Kidney (tissue), 14 donors: ENCODE results near the gene RASGEF1C. TPM values are rescaled to one million over a fixed set of nuclear protein-coding genes. Genes with fewer than 3 reads are reported as not detected.

Source experiments
- DNase-seq, 5 donors: peaks; one replicate each; pipeline ENCODE4 v3.0.0-alpha.2; 2013 to 2020
- FAIRE-seq: peaks from 2 replicates; lab custom pipeline; 2012; peaks lifted over from hg19 to GRCh38; lab: Jason Lieb, UNC
- H3K27ac ChIP-seq, 2 donors: one replicate each; pipeline ENCODE4 v1.7.0; 2013; ENCODE audit warnings: low read depth in 2 of 2, low read length in 2 of 2, inconsistent platforms in 1 of 2
- H3K27me3 ChIP-seq: one replicate; pipeline ENCODE4 v1.7.1; 2013; ENCODE audit warnings: low read length, inconsistent platforms; ENCODE audit not compliant: control insufficient read depth, insufficient read depth
- H3K36me3 ChIP-seq, 3 donors: one replicate each; pipeline versions ENCODE4 v1.7.0 to v1.7.1; 2013; ENCODE audit warnings: low read length in 3 of 3, control low read depth in 1 of 3, inconsistent platforms in 1 of 3; ENCODE audit not compliant: insufficient read depth in 3 of 3, control insufficient read depth in 2 of 3
- H3K4me1 ChIP-seq, 3 donors: one replicate each; pipeline versions ENCODE4 v1.7.0 to v1.7.1; 2013; ENCODE audit warnings: low read length in 3 of 3, inconsistent platforms in 1 of 3, low read depth in 1 of 3; ENCODE audit not compliant: control insufficient read depth in 2 of 3, insufficient read depth in 2 of 3
- H3K4me3 ChIP-seq, 3 donors: one replicate each; pipeline versions ENCODE4 v1.7.0 to v1.8.1; 2013; ENCODE audit warnings: low read length in 3 of 3, control low read depth in 1 of 3, inconsistent platforms in 1 of 3
- H3K9ac ChIP-seq, 3 donors: one replicate each; pipeline versions ENCODE4 v1.7.0 to v1.7.1; 2013; ENCODE audit warnings: low read length in 3 of 3, control low read depth in 1 of 3, inconsistent platforms in 1 of 3
- H3K9me3 ChIP-seq, 3 donors: one replicate each; pipeline versions ENCODE4 v1.7.0 to v1.7.1; 2013; ENCODE audit warnings: low read length in 3 of 3, control low read depth in 1 of 3, inconsistent platforms in 1 of 3; ENCODE audit not compliant: control insufficient read depth in 2 of 3, insufficient read depth in 1 of 3
- CTCF ChIP-seq: IDR thresholded peaks from 3 replicates; pipeline ENCODE4 v1.5.1; 2012; ENCODE audit warnings: mild to moderate bottlenecking, moderate library complexity, borderline replicate concordance; ENCODE audit not compliant: insufficient read depth; ENCODE audit errors: extremely low read depth
- intact Hi-C: fragments of 100-400 bp; cut with DNase I; formaldehyde crosslinking; loops from one replicate; pipeline ENCODE4 v1.11.1; 2022
- polyA plus RNA-seq: library from polyadenylated mRNA; stranded (reverse); fragments of 350-450 nt; fragmentation: Illumina TruSeq; extraction: RNeasy Lipid Tissue Mini Kit (QIAGEN cat#74804); gene quantifications from one replicate; pipeline ENCODE4 v1.2.3, GENCODE V29; 2014; ENCODE audit warnings: low read depth, low replicate concordance; ENCODE audit not compliant: insufficient read depth
- total RNA-seq: library from RNA; stranded (reverse); fragmentation: NEBNext Ultra II Directional; extraction: Animal tissue kit (Norgen Biotek cat#: 25700); gene quantifications from one replicate; pipeline ENCODE4 v1.2.1, GENCODE V29; 2021
- donor health status: control.
- donor health status: control.
- donor health status: control.
- donor health status: control.
- donor health status: control.
- donor health status: DM: yes; HTN: yes; CAD: no.
- donor health status: Normal renal cell carcinoma (clear cell type).

The RASGEF1C gene
- total and polyA plus RNA-seq, 2 donors from 2014 or later = 0.15 to 0.16 TPM

GRCh38 chr5:180098991-180099732 lies 109.8 kb downstream of the RASGEF1C start:
- no peak for TF ChIP-seq CTCF
- Histone ChIP-seq H3K27me3 (no peaks in the 10 kb centered on the region), H3K4me1 (no peaks in the 10 kb centered on the region), H3K36me3 (no peaks in the 10 kb centered on the region), H3K9ac (no peak overlapping the region), H3K9me3 (no peaks in the 10 kb centered on the region), H3K27ac (no peak overlapping the region), H3K4me3 (no peak overlapping the region)
- intact Hi-C loops = no loop called here
- FAIRE-seq (no peak), DNase-seq (peak in 1 of 5 donors; percentile 52)

- FAIRE-seq = no peak
- Histone ChIP-seq H3K27ac (no peak overlapping the region), H3K36me3 (no peaks in the 10 kb centered on the region), H3K4me3 (no peak overlapping the region), H3K9ac (no peak overlapping the region), H3K27me3 (no peaks in the 10 kb centered on the region), H3K9me3 (no peaks in the 10 kb centered on the region), H3K4me1 (no peaks in the 10 kb centered on the region)
- TF ChIP-seq CTCF = no peak
- DNase-seq = peak in 1 of 5 donors; percentile 61
- intact Hi-C loops = no loop called here
Measured at GRCh38 chr5:180098526-180098925, 110.5 kb downstream of the RASGEF1C start.

GRCh38 chr5:180097926-180098325 lies 111.1 kb downstream of the RASGEF1C start:
- no peak for FAIRE-seq
- Histone ChIP-seq H3K27me3 (no peaks in the 10 kb centered on the region), H3K9me3 (no peaks in the 10 kb centered on the region), H3K9ac (no peak overlapping the region), H3K36me3 (no peaks in the 10 kb centered on the region), H3K4me3 (no peak overlapping the region), H3K27ac (no peak overlapping the region), H3K4me1 (no peaks in the 10 kb centered on the region)
- intact Hi-C loops = no loop called here
- TF ChIP-seq CTCF = no peak
- DNase-seq = peak in 1 of 5 donors; percentile 32
